ENCODE measurements around the gene ZBTB8A. TPM values are rescaled to one million over a fixed set of nuclear protein-coding genes. Genes with fewer than 3 reads are reported as not detected.
A peak's percentile ranks its signal among the peaks of the same experiment; 100 is the strongest.

Gene ZBTB8A
- total and polyA plus RNA-seq, 2 of the 13 experiments (the other 11 are each of a cell fraction or from before 2014, with no cell fraction given): 1.3 to 3.7 TPM

DNA sequence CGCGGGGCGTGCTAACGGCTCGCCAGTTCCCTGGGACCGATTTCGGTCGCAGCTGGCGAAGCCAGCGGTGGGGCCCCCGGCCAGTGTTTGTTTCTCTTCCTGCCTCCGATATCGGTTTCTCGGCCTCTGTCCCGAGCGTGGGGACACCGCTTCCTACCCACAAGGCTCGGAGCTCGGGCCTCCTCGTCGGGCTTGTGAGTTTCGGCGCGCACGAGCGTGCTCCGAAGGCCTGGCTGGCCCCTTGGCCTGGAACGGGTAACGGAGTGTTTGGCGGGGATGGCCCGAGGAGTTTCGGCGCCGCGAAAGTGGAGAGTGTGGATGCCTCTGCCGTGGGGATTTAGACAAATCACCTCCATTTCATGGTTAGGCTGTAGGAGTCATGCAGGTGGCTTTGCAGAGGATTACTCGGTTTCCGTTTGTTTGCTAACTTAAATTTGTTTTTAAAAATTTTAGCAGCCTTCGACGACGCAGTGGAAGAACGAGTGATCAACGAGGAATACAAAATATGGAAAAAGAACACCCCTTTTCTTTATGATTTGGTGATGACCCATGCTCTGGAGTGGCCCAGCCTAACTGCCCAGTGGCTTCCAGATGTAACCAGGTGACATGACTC is 112.3 kb downstream of the ZBTB8A start (continued):
- TF ChIP-seq, protein P1, sequence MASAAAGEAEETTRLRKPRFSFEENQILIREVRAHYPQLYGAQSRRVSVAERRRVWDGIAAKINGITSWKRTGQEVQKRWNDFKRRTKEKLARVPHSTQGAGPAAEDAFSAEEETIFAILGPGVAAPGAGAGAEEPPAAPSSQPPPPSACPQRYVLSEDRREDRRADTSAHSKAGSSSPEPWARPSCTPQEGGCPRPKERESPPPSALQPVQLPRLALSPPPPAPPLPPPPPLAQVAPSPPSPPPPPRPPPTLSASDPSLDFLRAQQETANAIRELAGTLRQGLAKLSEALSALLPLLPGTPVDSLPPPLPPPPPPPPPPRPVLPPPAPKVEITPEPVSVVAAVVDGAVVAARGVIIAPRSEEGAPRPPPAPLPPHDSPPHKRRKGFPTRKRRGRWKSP (CRISPR knock-in tag; IDR thresholded peaks at IDR 0.05): no peak
- TF ChIP-seq SMC3 (IDR thresholded peaks at IDR 0.05; ENCODE audit: low read length) (no peak), ZNF326 (CRISPR knock-in tag; IDR thresholded peaks at IDR 0.05; ENCODE audit: borderline replicate concordance) (no peak), ZNF841 (CRISPR knock-in tag; IDR thresholded peaks at IDR 0.05; ENCODE audit: borderline replicate concordance) (peak; percentile 48; the same call in 1 of the 2 replicates), MTA3 (CRISPR knock-in tag; IDR thresholded peaks at IDR 0.05) (no peak), SOX13 (IDR thresholded peaks at IDR 0.05) (no peak), SOX13 (CRISPR knock-in tag; conservative IDR thresholded peaks at IDR 0.05 in 1 of 2, IDR thresholded peaks at IDR 0.05 in 1 of 2) (no peak), ZNF605 (CRISPR knock-in tag; IDR thresholded peaks at IDR 0.05) (peak; percentile 36; the same call in 1 of the 2 replicates), SMAD9 (CRISPR knock-in tag; IDR thresholded peaks at IDR 0.05) (no peak), SP140L (CRISPR knock-in tag; IDR thresholded peaks at IDR 0.05; ENCODE audit: borderline replicate concordance) (no peak), ZNF607 (CRISPR knock-in tag; IDR thresholded peaks at IDR 0.05; ENCODE audit: borderline replicate concordance) (no peak; the same call in 1 of the 2 replicates), NR2F6 (IDR thresholded peaks at IDR 0.05) (no peak), NR2F6 (CRISPR knock-in tag; IDR thresholded peaks at IDR 0.05) (no peak), KLF13 (CRISPR knock-in tag; IDR thresholded peaks at IDR 0.05) (peak; percentile 87; the same call in 1 of the 2 replicates), NCOA2 (CRISPR knock-in tag; IDR thresholded peaks at IDR 0.05) (no peak), RXRB (CRISPR knock-in tag; IDR thresholded peaks at IDR 0.05; ENCODE audit: borderline replicate concordance) (no peak), ZFP36 (IDR thresholded peaks at IDR 0.05; ENCODE audit: borderline replicate concordance, low read depth, low read length, partially characterized antibody) (no peak), REL (CRISPR knock-in tag; conservative IDR thresholded peaks at IDR 0.05) (peak; percentile 34; the same call in 1 of the 2 replicates)
- TF ChIP-seq, protein P2, sequence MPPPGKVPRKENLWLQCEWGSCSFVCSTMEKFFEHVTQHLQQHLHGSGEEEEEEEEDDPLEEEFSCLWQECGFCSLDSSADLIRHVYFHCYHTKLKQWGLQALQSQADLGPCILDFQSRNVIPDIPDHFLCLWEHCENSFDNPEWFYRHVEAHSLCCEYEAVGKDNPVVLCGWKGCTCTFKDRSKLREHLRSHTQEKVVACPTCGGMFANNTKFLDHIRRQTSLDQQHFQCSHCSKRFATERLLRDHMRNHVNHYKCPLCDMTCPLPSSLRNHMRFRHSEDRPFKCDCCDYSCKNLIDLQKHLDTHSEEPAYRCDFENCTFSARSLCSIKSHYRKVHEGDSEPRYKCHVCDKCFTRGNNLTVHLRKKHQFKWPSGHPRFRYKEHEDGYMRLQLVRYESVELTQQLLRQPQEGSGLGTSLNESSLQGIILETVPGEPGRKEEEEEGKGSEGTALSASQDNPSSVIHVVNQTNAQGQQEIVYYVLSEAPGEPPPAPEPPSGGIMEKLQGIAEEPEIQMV (CRISPR knock-in tag; IDR thresholded peaks at IDR 0.05; ENCODE audit: low read depth): no peak
- TF ChIP-seq, protein P3, sequence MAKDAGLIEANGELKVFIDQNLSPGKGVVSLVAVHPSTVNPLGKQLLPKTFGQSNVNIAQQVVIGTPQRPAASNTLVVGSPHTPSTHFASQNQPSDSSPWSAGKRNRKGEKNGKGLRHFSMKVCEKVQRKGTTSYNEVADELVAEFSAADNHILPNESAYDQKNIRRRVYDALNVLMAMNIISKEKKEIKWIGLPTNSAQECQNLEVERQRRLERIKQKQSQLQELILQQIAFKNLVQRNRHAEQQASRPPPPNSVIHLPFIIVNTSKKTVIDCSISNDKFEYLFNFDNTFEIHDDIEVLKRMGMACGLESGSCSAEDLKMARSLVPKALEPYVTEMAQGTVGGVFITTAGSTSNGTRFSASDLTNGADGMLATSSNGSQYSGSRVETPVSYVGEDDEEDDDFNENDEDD (CRISPR knock-in tag; IDR thresholded peaks at IDR 0.05; ENCODE audit: borderline replicate concordance): no peak; the same call in 1 of the 2 replicates
- TF ChIP-seq, protein P4, sequence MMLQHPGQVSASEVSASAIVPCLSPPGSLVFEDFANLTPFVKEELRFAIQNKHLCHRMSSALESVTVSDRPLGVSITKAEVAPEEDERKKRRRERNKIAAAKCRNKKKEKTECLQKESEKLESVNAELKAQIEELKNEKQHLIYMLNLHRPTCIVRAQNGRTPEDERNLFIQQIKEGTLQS (CRISPR knock-in tag; IDR thresholded peaks at IDR 0.05): no peak
- TF ChIP-seq, protein P5, sequence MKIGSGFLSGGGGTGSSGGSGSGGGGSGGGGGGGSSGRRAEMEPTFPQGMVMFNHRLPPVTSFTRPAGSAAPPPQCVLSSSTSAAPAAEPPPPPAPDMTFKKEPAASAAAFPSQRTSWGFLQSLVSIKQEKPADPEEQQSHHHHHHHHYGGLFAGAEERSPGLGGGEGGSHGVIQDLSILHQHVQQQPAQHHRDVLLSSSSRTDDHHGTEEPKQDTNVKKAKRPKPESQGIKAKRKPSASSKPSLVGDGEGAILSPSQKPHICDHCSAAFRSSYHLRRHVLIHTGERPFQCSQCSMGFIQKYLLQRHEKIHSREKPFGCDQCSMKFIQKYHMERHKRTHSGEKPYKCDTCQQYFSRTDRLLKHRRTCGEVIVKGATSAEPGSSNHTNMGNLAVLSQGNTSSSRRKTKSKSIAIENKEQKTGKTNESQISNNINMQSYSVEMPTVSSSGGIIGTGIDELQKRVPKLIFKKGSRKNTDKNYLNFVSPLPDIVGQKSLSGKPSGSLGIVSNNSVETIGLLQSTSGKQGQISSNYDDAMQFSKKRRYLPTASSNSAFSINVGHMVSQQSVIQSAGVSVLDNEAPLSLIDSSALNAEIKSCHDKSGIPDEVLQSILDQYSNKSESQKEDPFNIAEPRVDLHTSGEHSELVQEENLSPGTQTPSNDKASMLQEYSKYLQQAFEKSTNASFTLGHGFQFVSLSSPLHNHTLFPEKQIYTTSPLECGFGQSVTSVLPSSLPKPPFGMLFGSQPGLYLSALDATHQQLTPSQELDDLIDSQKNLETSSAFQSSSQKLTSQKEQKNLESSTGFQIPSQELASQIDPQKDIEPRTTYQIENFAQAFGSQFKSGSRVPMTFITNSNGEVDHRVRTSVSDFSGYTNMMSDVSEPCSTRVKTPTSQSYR (CRISPR knock-in tag; IDR thresholded peaks at IDR 0.05; ENCODE audit: borderline replicate concordance): no peak
- TF ChIP-seq, protein P6, sequence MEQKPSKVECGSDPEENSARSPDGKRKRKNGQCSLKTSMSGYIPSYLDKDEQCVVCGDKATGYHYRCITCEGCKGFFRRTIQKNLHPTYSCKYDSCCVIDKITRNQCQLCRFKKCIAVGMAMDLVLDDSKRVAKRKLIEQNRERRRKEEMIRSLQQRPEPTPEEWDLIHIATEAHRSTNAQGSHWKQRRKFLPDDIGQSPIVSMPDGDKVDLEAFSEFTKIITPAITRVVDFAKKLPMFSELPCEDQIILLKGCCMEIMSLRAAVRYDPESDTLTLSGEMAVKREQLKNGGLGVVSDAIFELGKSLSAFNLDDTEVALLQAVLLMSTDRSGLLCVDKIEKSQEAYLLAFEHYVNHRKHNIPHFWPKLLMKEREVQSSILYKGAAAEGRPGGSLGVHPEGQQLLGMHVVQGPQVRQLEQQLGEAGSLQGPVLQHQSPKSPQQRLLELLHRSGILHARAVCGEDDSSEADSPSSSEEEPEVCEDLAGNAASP (CRISPR knock-in tag; IDR thresholded peaks at IDR 0.05; ENCODE audit: borderline replicate concordance): no peak

Measured in HepG2 (cell line).